GM13977 (cell line): ENCODE data around the gene KSR1.
"Not testable (repeated sequence)": the region's sequence is repeated elsewhere in the genome, so short reads cannot be mapped to it uniquely, and the experiment has no call there.

ENCODE experiments used
- DNase-seq: peaks from one replicate; pipeline ENCODE4 v3.0.0; 2012; ENCODE audit warnings: low spot score
- CTCF ChIP-seq: IDR thresholded peaks from 2 replicates; pipeline ENCODE4 v1.5.1; 2012; ENCODE audit warnings: mild to moderate bottlenecking, control low read depth; ENCODE audit not compliant: insufficient read depth; ENCODE audit errors: extremely low read depth, missing control alignments
- in situ Hi-C: fragments of 300-500 bp; cut with MboI; formaldehyde crosslinking; loops from one replicate; pipeline ENCODE4 v1.12.0; 2022; ENCODE audit warnings: low sequenced_read_pairs, low pct_unique_long_range_greater_than_20kb, mixed read lengths, inconsistent platforms; ENCODE audit not compliant: unreplicated experiment

The KSR1 gene

GRCh38 chr17:27498615-27499309 is 42.5 kb downstream of the KSR1 start:
- DNase-seq, result no peak
- in situ Hi-C loops, result no loop called here
- no peak for TF ChIP-seq CTCF

- DNase-seq, result no peak
- TF ChIP-seq CTCF, result no peak
- in situ Hi-C loops, result no loop called here
These were observed 43.4 kb downstream of the KSR1 start for GRCh38 chr17:27499451-27500265.

GRCh38 chr17:27501338-27501737 is 45.1 kb downstream of the KSR1 start:
- DNase-seq, in situ Hi-C loops: not testable (repeated sequence)

- no peak for DNase-seq
- no peak for TF ChIP-seq CTCF
- in situ Hi-C loops, result no loop called here
These were observed 46.5 kb downstream of the KSR1 start for GRCh38 chr17:27502526-27503324.

- in situ Hi-C loops, result no loop called here
- TF ChIP-seq CTCF, result no peak
- no peak for DNase-seq
These were observed 47.4 kb downstream of the KSR1 start for GRCh38 chr17:27503611-27504010.

- no peak for DNase-seq
- in situ Hi-C loops, result no loop called here
- TF ChIP-seq CTCF, result no peak
These were observed 48.1 kb downstream of the KSR1 start for GRCh38 chr17:27504188-27504995.
